Activated T-cell treated with anti-CD3 and anti-CD28 coated beads, Interleukin-2, amount 50 U/mL, for 4 hours (primary cell): Measurements from ENCODE around the gene ARAP3. TPM values are rescaled to one million over a fixed set of nuclear protein-coding genes. Genes with fewer than 3 reads are reported as not detected.
A peak's percentile ranks its signal among the peaks of the same experiment; 100 is the strongest.

ENCODE experiments used
- ATAC-seq, 2 donors: fragments of 200-7000 bp; cut with Tn5 transposase; one replicate each; pipeline ENCODE4 v1.10.0; 2021
- DNase-seq: peaks from one replicate; pipeline ENCODE4 v3.0.0-alpha.2; 2020
- H3K27me3 Mint-ChIP-seq: one replicate; pipeline ENCODE4 v1.8.0; 2021; ENCODE audit warnings: low read depth, mixed read lengths
- H3K36me3 Mint-ChIP-seq: one replicate; pipeline ENCODE4 v1.8.0; 2022; ENCODE audit warnings: mixed read lengths; ENCODE audit not compliant: insufficient read depth
- H3K4me1 Mint-ChIP-seq: one replicate; pipeline ENCODE4 v1.8.0; 2021; ENCODE audit warnings: low read depth, mixed read lengths
- H3K4me3 Mint-ChIP-seq: one replicate; pipeline ENCODE4 v1.8.0; 2021; ENCODE audit warnings: mild to moderate bottlenecking, moderate library complexity, mixed read lengths
- H3K9me3 Mint-ChIP-seq: one replicate; pipeline ENCODE4 v1.8.0; 2021; ENCODE audit warnings: mixed read lengths
- total RNA-seq, 3 donors: library from RNA; stranded (reverse); gene quantifications; one replicate each; pipeline ENCODE4 v1.2.1, GENCODE V29; 2021

ARAP3 gene
- total RNA-seq, 3 donors from 2014 or later, result 0.56 to 2.0 (median 1.1) TPM

DNA sequence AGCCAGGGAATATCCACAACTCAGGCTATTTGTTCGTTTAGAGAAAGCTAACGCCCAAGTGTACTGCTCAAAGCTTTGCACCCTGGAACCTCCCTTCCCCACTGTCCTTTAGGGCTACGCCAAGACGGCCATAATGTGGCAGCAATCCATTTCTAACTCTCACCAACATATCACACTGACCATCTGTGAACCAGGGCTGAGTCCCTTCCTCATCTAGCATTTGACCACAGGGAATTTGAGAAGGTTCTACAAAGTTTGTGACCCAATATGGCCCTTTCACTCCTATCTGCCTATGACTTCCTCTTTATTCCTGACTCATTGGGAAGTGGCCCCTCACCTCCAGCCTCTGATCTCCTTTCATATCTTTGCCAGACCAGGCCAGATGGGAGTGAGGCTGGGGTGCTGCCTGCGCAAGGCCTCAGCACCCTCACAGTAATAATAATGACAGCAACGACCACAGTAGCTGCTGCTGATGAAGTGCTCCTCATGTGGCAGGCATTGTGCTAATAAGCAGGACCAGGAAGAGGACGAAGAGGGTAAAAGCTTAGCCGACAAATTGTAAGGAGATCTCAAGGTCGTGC lies 9.3 kb upstream of the ARAP3 start:
- H3K4me3 Mint-ChIP-seq, result no peak overlapping the region
- no peaks in the 10 kb centered on the region for H3K36me3 Mint-ChIP-seq
- ATAC-seq, result no peak
- peaks cover 25% of the 10 kb centered on the region for H3K4me1 Mint-ChIP-seq
- peaks cover 12% of the 10 kb centered on the region for H3K27me3 Mint-ChIP-seq
- H3K9me3 Mint-ChIP-seq, result no peaks in the 10 kb centered on the region
- DNase-seq, result no peak

DNA sequence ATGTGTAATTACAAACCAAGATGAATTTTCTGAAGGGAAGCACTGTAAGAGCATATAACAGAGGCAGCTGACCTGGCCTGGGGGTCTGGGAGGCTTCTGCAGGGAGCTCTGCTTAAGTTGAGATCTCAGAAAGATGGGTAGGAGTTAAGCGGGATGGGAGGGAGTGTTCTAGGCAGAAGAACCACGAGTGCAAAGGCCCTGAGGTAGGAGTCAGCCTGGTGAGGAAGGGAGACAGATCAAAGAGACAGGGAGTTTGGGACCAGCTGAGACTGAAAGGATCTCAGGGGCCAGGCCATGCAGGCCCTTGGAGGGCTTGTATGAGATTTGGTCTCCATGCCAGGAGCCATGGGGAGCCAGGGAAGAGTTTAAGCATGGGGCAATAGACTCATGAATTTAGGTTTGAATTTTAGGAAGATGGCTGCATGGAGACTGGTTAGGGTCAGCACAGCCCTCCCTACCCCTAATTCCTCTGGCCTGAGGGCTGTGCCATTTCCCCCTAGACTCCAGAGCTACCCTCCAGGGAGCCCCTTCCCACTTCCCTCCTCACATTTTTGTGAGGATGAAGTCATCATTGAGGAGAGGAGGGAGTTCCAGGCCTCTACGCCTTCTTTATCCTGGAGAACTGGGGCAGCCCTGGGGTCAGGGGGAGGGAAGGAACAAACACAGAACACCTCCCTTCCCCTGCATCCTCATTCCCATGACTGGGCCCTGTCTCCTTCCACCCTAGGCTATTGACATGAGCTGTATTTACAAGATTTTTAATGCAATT lies 4.8 kb upstream of the ARAP3 start:
- DNase-seq, result no peak
- Mint-ChIP-seq H3K4me3 (no peak overlapping the region), H3K4me1 (peaks cover 14% of the 10 kb centered on the region), H3K36me3 (no peaks in the 10 kb centered on the region), H3K9me3 (no peaks in the 10 kb centered on the region), H3K27me3 (peaks cover 4% of the 10 kb centered on the region)
- no peak for ATAC-seq

DNA sequence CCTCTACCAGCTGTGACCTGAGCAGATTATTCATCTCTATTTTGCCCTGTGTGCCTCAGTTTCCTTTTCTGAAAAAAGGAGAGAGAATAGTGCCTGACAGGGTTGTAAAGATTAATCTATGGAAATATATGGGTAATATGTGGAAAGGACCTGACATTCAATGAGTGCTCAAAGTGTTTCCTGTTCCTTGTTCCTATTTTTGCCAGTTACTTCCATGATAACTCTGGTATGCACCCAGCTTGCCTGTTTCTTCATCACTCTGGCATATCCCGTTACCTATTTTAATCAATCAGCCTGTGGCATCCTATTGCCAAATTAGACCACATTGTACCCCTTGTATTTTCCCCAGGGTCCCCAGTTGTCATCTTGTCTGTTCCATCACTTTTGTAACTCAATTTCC lies 3.6 kb upstream of the ARAP3 start:
- Mint-ChIP-seq H3K9me3 (no peaks in the 10 kb centered on the region), H3K4me3 (no peak overlapping the region), H3K27me3 (peaks cover 3% of the 10 kb centered on the region), H3K4me1 (peaks cover 20% of the 10 kb centered on the region), H3K36me3 (no peaks in the 10 kb centered on the region)
- DNase-seq (no peak), ATAC-seq (no peak)

DNA sequence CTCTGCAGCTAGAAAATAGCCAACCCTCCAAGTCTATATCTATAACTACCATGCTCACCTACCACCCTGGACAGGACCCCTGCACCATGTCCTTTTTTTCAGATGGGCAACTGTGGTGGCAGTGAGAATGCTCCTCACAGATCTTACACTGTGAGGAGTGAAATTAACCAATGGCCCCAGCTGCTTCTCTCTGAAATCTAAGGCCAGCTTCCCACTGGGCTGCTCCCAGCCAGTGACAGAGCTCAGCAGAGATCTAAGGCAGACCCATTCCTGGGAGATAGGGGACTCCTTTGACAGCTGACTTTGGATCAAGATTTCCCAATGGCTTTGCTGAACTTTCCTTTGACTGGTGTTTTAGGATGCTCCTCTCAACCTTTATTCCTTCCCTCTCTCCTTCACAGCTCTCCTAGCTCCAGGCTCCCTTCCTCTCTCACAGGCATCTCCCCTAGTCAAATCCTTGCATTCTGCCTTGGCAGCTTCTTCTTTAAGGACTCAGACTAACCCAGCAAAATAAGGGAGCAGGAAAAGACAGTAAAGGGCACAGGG lies 1.6 kb upstream of the ARAP3 start:
- ATAC-seq (no peak), DNase-seq (no peak)
- Mint-ChIP-seq H3K27me3 (no peaks in the 10 kb centered on the region), H3K9me3 (no peaks in the 10 kb centered on the region), H3K36me3 (no peaks in the 10 kb centered on the region), H3K4me1 (peaks cover 20% of the 10 kb centered on the region), H3K4me3 (no peak overlapping the region)

DNA sequence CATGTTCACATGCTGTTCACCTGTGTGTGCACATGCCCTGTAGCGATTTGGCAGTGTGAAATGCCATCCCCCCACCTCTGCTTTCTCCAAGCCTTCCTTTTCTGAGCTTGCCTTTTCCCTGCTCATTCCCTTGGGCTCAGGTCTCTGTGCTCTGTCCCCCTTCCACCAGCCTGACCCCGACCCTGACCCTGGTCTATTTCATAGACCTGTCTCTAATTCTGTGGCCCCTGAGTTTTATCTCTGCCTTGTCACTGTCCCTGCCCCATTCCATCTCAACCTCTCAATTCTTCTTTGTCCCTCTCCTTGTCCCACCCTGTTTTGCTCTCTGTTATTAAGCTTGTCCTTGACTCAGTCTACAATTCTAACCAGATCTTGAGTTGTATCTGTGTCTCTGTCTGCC lies 735 bp downstream of the ARAP3 start:
- Mint-ChIP-seq H3K9me3 (no peaks in the 10 kb centered on the region), H3K27me3 (no peaks in the 10 kb centered on the region), H3K4me1 (peaks cover 20% of the 10 kb centered on the region), H3K4me3 (peak overlapping the region; percentile 75), H3K36me3 (no peaks in the 10 kb centered on the region)
- DNase-seq, result no peak
- ATAC-seq, result no peak

DNA sequence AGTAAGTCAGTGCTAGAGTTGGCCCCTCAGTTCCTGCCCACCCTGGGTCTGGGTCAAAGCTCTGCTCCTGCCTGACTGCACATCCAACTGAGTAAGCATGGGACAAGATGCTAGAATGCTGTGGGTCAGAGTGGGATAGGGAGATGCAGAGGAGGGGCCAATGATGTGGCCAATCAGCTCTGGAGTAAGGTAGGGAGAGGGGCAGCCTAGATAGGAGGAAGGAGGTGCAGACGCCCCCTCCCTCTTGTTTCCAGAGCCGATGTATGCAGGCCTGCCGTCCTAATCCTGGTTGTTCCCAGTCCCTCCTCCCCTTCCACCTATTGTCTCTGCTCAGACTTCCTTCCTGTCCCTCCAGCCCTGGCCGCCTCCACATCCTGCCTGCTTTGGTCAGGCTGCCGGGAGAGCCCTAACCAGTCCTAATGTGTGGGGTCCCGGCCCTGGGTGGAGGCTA lies 1.3 kb downstream of the ARAP3 start:
- peak overlapping the region; percentile 75 for H3K4me3 Mint-ChIP-seq

DNA sequence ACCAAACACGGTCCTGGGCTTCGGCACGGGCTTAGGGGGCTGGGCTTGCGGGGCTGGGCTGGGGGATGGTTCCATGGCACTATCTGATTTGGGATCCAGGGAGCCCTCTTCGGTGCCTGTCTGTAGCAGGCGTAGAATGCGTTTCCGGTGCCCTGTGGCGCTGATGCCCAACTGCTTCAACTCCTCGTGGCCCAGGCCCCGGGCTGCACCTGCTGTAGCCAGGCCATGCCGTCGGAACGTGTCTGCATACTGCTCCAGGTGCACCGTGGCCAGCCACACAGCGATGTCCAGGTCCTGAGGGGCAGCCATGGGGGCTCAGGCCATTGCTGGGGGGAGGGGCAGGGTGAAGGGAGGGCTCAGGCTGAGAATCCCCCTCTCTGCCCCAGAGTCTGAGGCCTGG lies 1.9 kb downstream of the ARAP3 start:
- Mint-ChIP-seq H3K4me3 (no peak overlapping the region), H3K9me3 (no peaks in the 10 kb centered on the region)
- DNase-seq, result no peak

More for the DNA sequence above, 1.3 kb downstream of the ARAP3 start:
- DNase-seq (no peak), ATAC-seq (no peak)
- Mint-ChIP-seq H3K9me3 (no peaks in the 10 kb centered on the region), H3K4me1 (peaks cover 20% of the 10 kb centered on the region), H3K27me3 (no peaks in the 10 kb centered on the region), H3K36me3 (no peaks in the 10 kb centered on the region)

DNA sequence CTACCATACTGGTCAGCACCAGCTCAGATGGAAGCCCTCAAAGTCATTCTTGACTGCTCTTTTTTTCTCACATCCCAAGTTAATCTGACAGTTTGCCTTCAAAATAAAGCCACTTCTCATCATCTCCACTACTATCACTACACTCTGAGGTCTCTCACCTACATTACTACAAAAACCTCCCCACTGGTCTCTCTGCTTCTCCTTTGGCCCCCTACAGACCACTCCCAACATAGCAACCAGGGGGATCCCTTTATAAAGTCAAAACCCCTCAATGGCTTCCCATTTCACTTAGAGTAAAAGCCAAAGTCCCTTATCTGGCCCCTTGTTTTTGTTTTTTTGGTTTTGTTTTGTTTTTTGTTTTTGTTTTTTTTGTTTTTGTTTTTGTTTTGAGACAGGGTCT lies 4.6 kb downstream of the ARAP3 start:
- Mint-ChIP-seq H3K4me3 (no peak overlapping the region), H3K36me3 (no peaks in the 10 kb centered on the region), H3K27me3 (no peaks in the 10 kb centered on the region), H3K9me3 (no peaks in the 10 kb centered on the region), H3K4me1 (peaks cover 9% of the 10 kb centered on the region)
- DNase-seq, result no peak
- no peak for ATAC-seq

More for the DNA sequence above, 1.9 kb downstream of the ARAP3 start:
- Mint-ChIP-seq H3K4me1 (peaks cover 20% of the 10 kb centered on the region), H3K36me3 (no peaks in the 10 kb centered on the region), H3K27me3 (no peaks in the 10 kb centered on the region)
- no peak for ATAC-seq

DNA sequence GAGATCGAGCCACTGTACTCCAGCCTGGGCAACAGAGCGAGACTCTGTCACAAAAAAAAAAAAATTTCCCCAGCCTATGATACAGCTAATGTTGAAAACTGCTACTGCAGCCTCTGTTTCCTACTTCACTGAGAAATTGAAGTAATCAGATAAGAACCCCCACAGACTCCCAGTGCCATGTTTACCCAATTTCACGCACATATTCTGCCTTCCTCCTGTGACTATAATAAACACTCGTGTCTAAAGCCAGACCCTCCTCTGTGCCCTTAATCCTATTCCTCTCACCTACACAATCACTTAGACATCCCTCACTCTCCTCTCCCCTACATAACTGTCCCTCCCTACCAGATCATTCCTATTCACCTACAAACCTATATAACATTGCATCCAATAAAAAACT lies 6.4 kb downstream of the ARAP3 start:
- no peaks in the 10 kb centered on the region for H3K9me3 Mint-ChIP-seq
- no peaks in the 10 kb centered on the region for H3K27me3 Mint-ChIP-seq
- H3K4me3 Mint-ChIP-seq, result no peak overlapping the region
- H3K4me1 Mint-ChIP-seq, result no peaks in the 10 kb centered on the region
- H3K36me3 Mint-ChIP-seq, result no peaks in the 10 kb centered on the region
- DNase-seq, result no peak
- ATAC-seq, result no peak

DNA sequence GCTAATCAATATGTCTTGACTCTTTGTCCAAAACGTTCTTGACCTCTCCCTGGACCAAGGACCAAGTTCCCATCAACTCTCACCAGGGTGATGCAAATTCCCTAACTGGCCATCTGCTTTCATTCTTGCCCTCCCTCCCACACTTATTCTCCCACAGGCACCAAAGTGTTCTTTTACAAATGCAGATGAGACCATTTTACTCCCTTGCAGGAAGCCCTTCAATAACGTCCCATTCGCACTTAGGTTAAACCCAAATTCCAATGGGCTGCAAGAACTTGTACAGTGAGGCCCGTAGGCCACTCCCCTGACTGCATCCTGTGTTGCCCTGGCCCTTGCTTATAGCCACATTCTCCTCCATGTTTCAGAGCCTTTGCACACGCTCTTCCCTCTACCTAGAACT lies 7.3 kb downstream of the ARAP3 start:
- H3K36me3 Mint-ChIP-seq, result no peaks in the 10 kb centered on the region
- H3K9me3 Mint-ChIP-seq, result no peaks in the 10 kb centered on the region
- H3K4me3 Mint-ChIP-seq, result no peak overlapping the region
- no peaks in the 10 kb centered on the region for H3K4me1 Mint-ChIP-seq
- no peak for ATAC-seq
- H3K27me3 Mint-ChIP-seq, result no peaks in the 10 kb centered on the region
- no peak for DNase-seq

DNA sequence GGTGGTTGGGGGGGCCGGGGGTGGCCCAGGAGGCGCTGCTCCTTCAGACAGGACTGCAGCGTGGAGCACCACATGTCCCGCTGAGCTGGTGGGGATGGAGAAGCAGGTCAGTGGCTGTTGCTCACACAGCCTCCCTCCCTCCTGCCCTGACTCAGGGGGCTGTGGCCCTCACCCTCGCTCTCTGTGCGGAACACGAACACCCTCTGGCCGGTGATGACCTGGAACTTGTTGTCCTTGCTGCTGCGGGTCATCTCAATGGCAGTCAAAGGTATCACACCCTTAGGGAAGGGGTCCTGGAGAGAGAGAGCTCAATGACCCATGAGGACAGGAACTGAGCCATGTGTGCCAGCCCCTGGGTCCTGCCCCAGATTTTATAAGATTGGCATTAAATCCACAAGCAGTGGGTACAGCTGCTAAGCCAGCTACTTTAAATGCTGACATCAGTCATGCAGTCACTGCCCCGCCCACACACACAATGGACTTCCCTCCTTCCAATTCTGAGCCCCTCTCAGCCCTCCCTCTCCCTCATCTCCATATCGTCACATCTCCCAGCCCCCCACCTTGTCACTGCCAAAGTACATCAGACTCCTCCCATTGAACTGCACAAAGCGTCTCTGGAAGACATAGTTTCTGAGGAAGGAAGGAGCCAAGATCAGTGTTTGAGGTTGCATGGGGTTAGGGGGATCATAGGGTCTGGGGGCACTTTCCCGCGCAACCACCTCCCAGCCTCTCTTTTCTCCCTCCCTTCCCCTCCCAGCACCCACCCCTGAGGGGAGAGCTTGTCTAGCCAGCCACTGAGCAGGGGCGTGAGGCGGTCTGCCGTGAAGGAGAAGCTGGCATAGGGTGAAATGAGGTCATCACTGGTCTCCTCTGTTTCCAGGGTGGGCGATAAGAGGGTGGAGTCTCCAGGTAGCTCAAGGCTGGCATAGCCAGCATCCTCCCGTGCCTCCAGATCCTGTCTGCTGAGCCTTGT lies 8.9 kb downstream of the ARAP3 start:
- ATAC-seq, result no peak
- H3K4me1 Mint-ChIP-seq, result no peaks in the 10 kb centered on the region
- no peaks in the 10 kb centered on the region for H3K27me3 Mint-ChIP-seq
- no peak for DNase-seq
- H3K9me3 Mint-ChIP-seq, result no peaks in the 10 kb centered on the region
- H3K36me3 Mint-ChIP-seq, result no peaks in the 10 kb centered on the region
- H3K4me3 Mint-ChIP-seq, result no peak overlapping the region

DNA sequence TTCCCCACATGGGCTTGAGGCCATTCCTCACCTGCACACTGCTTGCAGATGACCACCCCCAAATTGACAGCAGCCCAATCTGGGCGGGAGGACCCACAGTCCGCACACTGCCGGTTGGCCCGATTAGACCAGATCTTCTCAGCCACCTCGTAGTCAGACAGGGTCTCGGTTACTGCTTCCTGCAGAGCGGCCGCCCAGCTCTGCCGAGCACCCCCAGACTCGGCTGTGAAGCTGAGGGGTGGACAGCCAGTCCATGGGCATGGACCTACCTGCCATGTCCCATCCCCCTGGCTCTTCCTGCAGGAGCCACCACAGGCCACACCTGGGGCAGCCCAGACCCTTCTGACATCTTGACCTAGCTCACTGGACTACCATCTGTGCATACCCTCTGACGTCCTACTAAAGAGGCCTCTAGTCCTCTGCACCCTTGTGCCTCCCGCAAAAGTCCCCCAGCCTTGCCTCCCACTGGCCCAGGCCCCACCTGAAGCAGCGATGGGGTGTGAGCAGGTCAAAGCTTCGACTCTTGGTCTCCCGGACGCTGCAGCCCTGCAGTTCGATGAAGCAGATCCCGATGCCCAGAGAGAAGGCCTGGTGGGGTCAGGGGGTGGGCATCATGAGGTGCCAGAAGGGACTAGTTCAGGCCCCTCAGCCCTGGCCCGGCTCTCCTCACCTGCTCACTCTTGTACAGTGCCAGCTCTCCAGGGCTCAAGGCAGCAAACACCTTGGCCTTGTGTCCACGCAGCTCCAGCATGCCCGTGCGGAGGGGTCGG lies 9.8 kb downstream of the ARAP3 start:
- Mint-ChIP-seq H3K36me3 (no peaks in the 10 kb centered on the region), H3K27me3 (no peaks in the 10 kb centered on the region), H3K9me3 (no peaks in the 10 kb centered on the region), H3K4me3 (no peak overlapping the region), H3K4me1 (no peaks in the 10 kb centered on the region)
- no peak for ATAC-seq
- DNase-seq, result no peak

DNA sequence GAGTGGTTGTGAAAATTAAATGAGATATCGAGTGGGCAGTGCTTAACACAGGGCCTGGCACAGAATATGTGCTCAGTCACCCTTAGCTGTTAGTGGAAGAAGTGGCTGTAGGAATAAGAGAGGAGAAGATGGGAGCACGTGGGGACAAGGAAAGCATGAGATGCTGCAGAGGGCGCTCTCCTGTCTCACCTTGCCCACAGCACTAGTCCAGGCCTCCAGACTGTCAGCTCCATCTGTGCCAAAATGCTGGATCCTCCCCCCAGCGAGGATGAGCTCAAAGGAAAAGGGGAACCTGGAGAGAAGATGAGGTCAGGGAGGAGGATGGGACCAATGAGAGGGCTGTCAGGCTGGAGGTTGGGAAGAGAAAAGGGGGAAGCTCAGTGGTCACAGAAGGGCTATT lies 12.5 kb downstream of the ARAP3 start:
- Mint-ChIP-seq H3K9me3 (no peaks in the 10 kb centered on the region), H3K4me3 (no peak overlapping the region), H3K4me1 (peaks cover 3% of the 10 kb centered on the region), H3K27me3 (no peaks in the 10 kb centered on the region), H3K36me3 (no peaks in the 10 kb centered on the region)
- ATAC-seq (no peak), DNase-seq (no peak)
